Measurements from ENCODE around the gene NCKIPSD. TPM values are rescaled to one million over a fixed set of nuclear protein-coding genes. Genes with fewer than 3 reads are reported as not detected.

NCKIPSD gene
- total RNA-seq, 2 donors from 2014 or later, result 16.6 to 22.1 TPM

DNA sequence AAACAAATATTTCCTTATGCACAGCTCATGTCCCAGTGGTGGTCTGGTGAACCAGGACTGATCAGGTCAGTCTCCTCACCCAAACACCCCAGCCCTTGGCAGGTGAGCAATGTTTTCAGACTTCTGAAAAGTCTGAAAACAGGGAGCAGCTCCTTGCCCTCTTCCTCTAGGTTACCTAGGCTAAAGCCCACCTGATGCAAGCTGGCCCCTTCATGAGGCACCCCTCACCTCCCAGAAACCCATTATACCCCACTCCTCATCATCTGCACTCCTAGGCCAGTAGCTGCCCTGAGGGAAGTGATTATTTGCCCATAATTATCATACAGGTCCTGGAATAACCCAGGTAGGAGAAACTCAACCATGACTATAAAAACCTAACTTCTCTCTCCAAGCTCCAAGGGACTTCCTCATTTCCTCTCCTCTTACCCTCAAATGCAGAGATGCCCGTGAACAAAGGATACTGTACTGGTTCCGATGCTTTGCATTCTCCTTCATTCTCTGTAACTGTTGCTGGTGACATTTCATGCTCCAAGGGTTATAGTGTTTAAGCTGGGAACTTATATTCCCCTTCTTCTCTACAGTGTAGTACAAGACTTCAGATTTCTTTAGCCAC lies 5.2 kb upstream of the NCKIPSD start:
- intact Hi-C loops (cut with DNase I), result no loop called here
- 88 to 96% methylated on average over 2 of the region's 2 CpGs for WGBS, 2 donors
- DNase-seq, result no peak
- TF ChIP-seq, protein P1, sequence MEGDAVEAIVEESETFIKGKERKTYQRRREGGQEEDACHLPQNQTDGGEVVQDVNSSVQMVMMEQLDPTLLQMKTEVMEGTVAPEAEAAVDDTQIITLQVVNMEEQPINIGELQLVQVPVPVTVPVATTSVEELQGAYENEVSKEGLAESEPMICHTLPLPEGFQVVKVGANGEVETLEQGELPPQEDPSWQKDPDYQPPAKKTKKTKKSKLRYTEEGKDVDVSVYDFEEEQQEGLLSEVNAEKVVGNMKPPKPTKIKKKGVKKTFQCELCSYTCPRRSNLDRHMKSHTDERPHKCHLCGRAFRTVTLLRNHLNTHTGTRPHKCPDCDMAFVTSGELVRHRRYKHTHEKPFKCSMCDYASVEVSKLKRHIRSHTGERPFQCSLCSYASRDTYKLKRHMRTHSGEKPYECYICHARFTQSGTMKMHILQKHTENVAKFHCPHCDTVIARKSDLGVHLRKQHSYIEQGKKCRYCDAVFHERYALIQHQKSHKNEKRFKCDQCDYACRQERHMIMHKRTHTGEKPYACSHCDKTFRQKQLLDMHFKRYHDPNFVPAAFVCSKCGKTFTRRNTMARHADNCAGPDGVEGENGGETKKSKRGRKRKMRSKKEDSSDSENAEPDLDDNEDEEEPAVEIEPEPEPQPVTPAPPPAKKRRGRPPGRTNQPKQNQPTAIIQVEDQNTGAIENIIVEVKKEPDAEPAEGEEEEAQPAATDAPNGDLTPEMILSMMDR (IDR thresholded peaks at IDR 0.05), result no peak
- no peak for TF ChIP-seq POLR2A (IDR thresholded peaks at IDR 0.05)
- H3K27ac ChIP-seq, result no peak overlapping the region
- no peaks in the 10 kb centered on the region for H3K9me3 ChIP-seq
- H3K36me3 ChIP-seq (replicated peaks in 1 of 2; ENCODE audit: insufficient read depth in 1 of 2, low read depth in 2 of 2), result peaks cover 18 to 36% of the 10 kb centered on the region in 2 donors
- H3K27me3 ChIP-seq, result no peaks in the 10 kb centered on the region
- no peak for ATAC-seq
- no peak overlapping the region for H3K4me3 ChIP-seq
- peaks cover 10% of the 10 kb centered on the region for H3K4me1 ChIP-seq

DNA sequence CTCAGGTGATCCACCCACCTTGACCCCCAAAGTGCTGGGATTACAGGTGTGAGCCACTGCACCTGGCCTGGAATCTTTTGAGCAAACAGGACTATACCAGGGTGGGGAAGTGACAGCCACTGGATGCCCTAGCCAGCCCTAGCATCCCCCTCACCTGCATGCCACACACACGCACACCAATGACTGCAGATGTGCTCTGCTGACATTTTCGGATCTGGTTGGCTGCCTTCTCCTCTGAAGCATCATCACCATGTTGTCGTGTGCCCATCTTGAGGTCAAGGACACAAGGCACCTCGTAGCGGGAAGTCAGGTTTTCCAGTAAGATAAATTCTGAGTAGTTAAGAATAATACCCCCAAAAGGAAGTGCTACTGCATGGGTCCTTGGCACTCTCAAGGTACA lies 3.7 kb upstream of the NCKIPSD start:
- Histone ChIP-seq H3K27me3 (no peaks in the 10 kb centered on the region), H3K9me3 (no peaks in the 10 kb centered on the region), H3K36me3 (replicated peaks in 1 of 2; ENCODE audit: insufficient read depth in 1 of 2, low read depth in 2 of 2) (peaks cover 18 to 34% of the 10 kb centered on the region in 2 donors), H3K4me1 (peaks cover 6% of the 10 kb centered on the region), H3K27ac (no peak overlapping the region), H3K4me3 (no peak overlapping the region)
- no peak for TF ChIP-seq POLR2A (IDR thresholded peaks at IDR 0.05)
- TF ChIP-seq, protein P1 (IDR thresholded peaks at IDR 0.05), result no peak
- WGBS, 2 donors, result 62 to 77% methylated on average over 4 to 5 of the region's 5 CpGs
- no peak for DNase-seq
- ATAC-seq, result no peak
- intact Hi-C loops (cut with DNase I), result no loop called here

DNA sequence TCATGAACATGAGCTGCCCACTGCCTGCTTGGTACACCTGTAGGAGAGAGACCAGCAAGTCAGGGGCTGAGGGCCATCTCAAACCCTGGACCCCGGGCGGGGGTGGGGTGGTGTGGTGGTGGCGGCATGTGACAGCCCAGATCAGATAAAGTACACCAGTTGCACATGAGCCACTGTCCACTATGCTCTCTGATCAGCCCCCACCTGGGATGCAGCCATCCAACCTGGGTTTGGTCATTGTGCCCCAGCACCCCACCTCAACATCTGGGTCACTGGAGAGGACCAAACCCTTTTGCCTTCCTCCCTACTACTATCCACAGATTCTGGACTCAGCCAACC lies 3.0 kb upstream of the NCKIPSD start:
- DNase-seq (no peak), ATAC-seq (no peak)
- no peaks in the 10 kb centered on the region for H3K9me3 ChIP-seq
- 100% methylated on average over 1 of the region's 3 CpGs; no CpG with 5 or more reads in 1 of the 2 donors for WGBS, 2 donors
- no peak overlapping the region for H3K27ac ChIP-seq
- TF ChIP-seq, protein P1 (IDR thresholded peaks at IDR 0.05), result no peak
- TF ChIP-seq POLR2A (IDR thresholded peaks at IDR 0.05), result no peak
- peaks cover 18 to 34% of the 10 kb centered on the region in 2 donors for H3K36me3 ChIP-seq (replicated peaks in 1 of 2; ENCODE audit: insufficient read depth in 1 of 2, low read depth in 2 of 2)
- no peak overlapping the region for H3K4me3 ChIP-seq
- peaks cover 12% of the 10 kb centered on the region for H3K4me1 ChIP-seq
- intact Hi-C loops (cut with DNase I), result no loop called here
- no peaks in the 10 kb centered on the region for H3K27me3 ChIP-seq

DNA sequence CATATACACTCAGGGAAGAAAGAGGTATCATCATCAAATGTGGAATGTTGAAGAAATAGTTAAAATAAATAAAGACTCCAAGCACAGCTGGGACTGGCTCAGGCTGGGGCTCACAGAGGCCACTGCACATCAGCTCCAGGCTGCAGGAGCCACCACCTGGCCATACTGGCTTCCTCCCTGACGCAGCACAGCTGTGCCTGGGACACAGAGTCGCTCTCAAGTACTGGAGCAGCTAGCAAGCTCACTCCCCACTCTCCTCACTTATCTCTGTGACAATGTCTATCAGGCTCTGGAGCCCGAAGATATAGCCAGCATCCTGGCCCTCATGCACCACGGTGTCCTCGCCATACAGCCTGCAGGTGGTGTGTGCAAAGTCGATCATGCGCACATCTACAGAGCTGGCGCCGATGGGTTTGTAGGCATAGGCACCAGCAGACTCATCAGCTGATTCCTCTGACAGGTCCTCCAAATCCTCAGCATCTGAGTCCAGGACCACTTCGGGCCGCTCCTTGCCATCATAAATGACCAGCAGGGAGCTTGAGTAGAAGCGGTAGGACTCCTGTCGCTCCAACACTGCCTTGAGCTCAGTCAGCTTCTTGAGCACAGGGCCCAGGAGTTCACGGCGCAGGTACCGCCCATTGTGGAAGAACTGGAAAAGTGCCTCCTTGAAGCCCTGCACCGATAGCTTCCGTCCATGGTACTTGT lies 2.5 kb upstream of the NCKIPSD start:
- H3K27ac ChIP-seq, result no peak overlapping the region
- H3K36me3 ChIP-seq (replicated peaks in 1 of 2; ENCODE audit: insufficient read depth in 1 of 2, low read depth in 2 of 2), result peaks cover 13 to 34% of the 10 kb centered on the region in 2 donors
- no peaks in the 10 kb centered on the region for H3K9me3 ChIP-seq
- WGBS, 2 donors, result 83 to 85% methylated on average over 10 to 18 of the region's 18 CpGs
- intact Hi-C loops (cut with DNase I), result no loop called here
- H3K27me3 ChIP-seq, result no peaks in the 10 kb centered on the region
- DNase-seq (no peak), ATAC-seq (no peak)
- H3K4me1 ChIP-seq, result peaks cover 18% of the 10 kb centered on the region
- H3K4me3 ChIP-seq, result no peak overlapping the region
- TF ChIP-seq, protein P1 (IDR thresholded peaks at IDR 0.05), result no peak
- TF ChIP-seq POLR2A (IDR thresholded peaks at IDR 0.05), result no peak
